AG04450 (cell line): ENCODE results near the gene USP7. TPM values are rescaled to one million over a fixed set of nuclear protein-coding genes. Genes with fewer than 3 reads are reported as not detected.
A peak's percentile ranks its signal among the peaks of the same experiment; 100 is the strongest.

Experiments
- CTCF ChIA-PET: fragments of 300-600, 350-600 bp; formaldehyde crosslinking; extraction: SDS; loops from one replicate; lab custom pipeline; 2022; ENCODE audit warnings: antibody characterized with exemption, inconsistent platforms; lab: Charles Lee
- POLR2A ChIA-PET: fragments of 350-600 bp; formaldehyde crosslinking; extraction: SDS; loops from one replicate; lab custom pipeline; 2021; ENCODE audit warnings: antibody characterized with exemption, inconsistent platforms; lab: Yijun Ruan, JAX
- DNase-seq: peaks from one replicate; pipeline ENCODE4 v3.0.0-alpha.2; 2011; ENCODE audit warnings: low read depth, low spot score
- H3K27ac ChIP-seq: one replicate; pipeline ENCODE4 v1.5.1; 2012; ENCODE audit warnings: low read depth, low read length, control low read depth
- H3K27me3 ChIP-seq: one replicate; pipeline ENCODE4 v1.6.0; 2012; ENCODE audit warnings: low read length; ENCODE audit not compliant: control insufficient read depth, insufficient read depth
- H3K4me3 ChIP-seq: 2 replicates; pipeline ENCODE4 v1.5.1; 2011; ENCODE audit warnings: mild to moderate bottlenecking, low read depth, low read length, control low read depth
- H3K9me3 ChIP-seq: 2 replicates; pipeline ENCODE4 v1.5.1; 2012; ENCODE audit warnings: low read length; ENCODE audit not compliant: control insufficient read depth, insufficient read depth
- polyA plus RNA-seq: library from polyadenylated mRNA; depleted of rRNA; stranded (reverse); fragments of >200 nt; gene quantifications from 2 replicates; pipeline ENCODE4 v1.2.3, GENCODE V29; 2011
- TF ChIP-seq, protein P1 (sequence below): IDR thresholded peaks from 2 replicates; pipeline ENCODE4 v1.5.1; 2011; ENCODE audit warnings: low read depth, low read length, control low read depth, inconsistent platforms

The USP7 gene
- polyA plus RNA-seq, 1 experiment, result 26.9 TPM

DNA sequence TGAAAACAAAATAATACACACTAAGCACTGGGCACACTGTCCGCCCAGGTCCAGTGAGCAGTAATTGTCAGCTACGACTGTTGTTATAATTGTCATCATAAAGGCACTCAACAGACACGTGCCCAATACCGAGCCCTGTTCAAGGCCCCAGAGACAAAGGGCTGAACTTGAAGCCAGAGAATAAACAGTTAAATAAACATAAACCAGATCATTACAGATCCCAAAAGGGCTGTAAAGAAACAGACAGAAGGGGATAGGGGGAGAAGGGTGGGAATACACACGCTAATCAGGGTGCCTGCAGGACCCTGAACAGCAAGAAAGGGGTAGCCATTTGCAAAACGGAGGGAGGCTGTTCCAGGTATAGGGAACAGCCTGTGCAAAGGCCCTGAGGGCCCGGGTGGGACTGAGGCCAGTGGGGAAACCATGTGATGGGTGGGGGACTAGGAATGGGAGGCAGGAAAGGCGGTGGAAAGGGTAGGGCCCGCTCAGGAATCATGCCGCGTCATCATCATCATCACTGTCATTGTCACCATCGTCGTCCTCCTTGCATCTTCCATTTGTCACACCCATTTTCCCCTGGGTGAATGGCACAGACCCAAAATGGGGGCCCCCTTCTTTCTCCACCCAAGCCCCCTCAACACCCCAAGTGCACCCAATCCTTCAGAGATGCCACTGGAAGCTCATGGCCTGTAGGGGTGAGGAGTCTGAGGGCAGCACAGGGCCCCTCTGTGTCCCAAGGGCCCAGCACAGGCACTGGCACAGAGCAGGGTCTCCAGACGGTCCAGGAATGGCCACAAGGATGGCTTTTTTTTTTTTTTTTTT lies 101.2 kb downstream of the USP7 start:
- no peak for DNase-seq

DNA sequence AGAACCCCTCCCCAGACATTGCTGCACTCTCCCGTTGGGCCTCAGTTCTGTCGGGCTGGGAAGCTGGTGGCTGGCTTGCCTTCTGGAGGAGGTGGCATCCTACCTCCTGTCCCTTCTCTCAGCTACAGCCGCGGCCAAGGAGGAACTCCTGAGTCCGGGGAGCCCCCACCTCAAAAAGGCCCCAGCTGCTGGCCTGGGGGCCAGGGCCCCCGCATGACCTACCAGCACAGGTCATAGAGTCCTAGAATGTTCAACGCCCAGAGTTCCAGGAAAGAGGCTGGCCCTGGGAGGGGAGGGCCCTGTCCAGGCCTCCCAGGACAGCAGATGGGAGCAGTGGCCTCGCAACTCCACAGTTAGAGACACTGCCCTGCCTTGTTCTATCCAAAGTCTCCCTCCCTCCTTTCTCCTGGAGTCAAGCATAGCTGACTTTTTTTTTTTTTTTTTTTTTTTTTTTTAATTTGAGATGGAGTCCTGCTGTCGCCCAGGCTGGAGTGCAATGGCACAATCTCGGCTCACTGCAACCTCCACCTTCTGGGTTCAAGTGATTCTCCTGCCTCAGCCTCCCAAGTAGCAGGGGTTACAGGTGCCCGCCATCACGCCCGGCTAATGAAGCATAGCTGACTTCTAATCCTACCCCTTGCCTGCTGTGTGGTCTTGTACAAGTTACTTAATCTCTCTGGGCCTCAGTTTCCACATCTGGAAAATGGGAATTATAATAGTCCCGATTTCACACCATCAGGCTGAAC lies 102.0 kb downstream of the USP7 start:
- TF ChIP-seq, protein P1, sequence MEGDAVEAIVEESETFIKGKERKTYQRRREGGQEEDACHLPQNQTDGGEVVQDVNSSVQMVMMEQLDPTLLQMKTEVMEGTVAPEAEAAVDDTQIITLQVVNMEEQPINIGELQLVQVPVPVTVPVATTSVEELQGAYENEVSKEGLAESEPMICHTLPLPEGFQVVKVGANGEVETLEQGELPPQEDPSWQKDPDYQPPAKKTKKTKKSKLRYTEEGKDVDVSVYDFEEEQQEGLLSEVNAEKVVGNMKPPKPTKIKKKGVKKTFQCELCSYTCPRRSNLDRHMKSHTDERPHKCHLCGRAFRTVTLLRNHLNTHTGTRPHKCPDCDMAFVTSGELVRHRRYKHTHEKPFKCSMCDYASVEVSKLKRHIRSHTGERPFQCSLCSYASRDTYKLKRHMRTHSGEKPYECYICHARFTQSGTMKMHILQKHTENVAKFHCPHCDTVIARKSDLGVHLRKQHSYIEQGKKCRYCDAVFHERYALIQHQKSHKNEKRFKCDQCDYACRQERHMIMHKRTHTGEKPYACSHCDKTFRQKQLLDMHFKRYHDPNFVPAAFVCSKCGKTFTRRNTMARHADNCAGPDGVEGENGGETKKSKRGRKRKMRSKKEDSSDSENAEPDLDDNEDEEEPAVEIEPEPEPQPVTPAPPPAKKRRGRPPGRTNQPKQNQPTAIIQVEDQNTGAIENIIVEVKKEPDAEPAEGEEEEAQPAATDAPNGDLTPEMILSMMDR, result no peak
- no peak for DNase-seq
- H3K9me3 ChIP-seq, result no peaks in the 10 kb centered on the region; the same call in 1 of the 2 replicates

More for the DNA sequence above, 101.2 kb downstream of the USP7 start:
- peak overlapping the region; percentile 11 for H3K27ac ChIP-seq
- H3K4me3 ChIP-seq, result no peak overlapping the region
- TF ChIP-seq, protein P1, result no peak
- ChIA-PET CTCF (interaction anchor here (1.0 to 2.4 kb wide), 3 partner anchors 10 to 146 kb away, joined by 5 to 6 read pairs (median 6); no protein-coding TSS in a partner anchor), POLR2A (no interaction called here)
- no peaks in the 10 kb centered on the region; the same call in 1 of the 2 replicates for H3K9me3 ChIP-seq
- H3K27me3 ChIP-seq, result no peaks in the 10 kb centered on the region

DNA sequence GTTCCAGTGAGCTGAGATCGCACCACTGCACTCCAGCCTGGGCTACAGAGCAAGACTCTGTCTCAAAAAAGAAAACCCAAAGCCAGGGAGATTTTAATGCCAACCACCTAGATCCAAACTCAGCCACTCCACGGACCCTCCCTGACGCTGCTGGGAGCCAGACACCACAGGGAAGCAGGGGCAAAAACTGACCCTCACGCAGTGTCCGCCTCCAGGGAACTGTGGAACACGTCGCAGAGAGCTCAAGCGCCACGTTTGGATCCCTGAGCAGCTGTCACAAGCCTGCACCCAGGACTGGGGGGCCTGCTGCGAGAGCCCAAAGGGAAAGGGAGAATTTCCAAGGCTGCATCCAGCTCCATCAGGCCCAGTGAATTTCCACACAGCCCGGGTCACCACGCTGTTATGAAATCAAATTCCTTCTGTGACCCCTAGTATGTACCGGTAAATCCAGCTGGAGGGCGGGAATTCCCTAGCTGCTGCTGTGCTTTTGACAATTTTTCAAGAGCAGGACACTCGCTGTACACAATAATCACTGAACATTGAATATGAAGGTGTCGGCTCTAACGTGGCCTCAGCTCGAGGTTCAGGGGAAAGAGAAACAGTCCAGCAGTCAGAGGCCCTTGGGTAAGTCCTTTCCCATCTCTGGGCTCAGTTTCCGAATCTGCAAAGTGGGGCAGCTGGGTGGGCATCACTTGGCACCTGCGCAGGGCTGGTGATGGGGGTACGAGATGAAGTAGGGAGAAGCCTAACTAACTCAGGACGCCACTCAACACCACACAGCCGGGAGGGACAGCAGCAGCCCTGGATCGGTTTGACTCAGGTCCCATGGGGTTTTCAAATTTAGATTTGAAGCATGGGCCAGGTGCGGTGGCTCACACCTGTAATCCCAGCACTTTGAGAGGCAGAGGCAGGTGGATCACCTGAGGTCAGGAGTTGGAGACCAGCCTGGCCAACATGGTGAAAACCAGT lies 103.5 kb downstream of the USP7 start:
- Histone ChIP-seq H3K4me3 (no peak overlapping the region), H3K9me3 (no peaks in the 10 kb centered on the region; the same call in 1 of the 2 replicates), H3K27ac (peak overlapping the region; percentile 65), H3K27me3 (no peaks in the 10 kb centered on the region)
- TF ChIP-seq, protein P1, result no peak
- DNase-seq, result no peak
- CTCF ChIA-PET, result interaction anchor here (0.5 to 1.0 kb wide), 3 partner anchors 20 to 1769 kb away, joined by 3 to 6 read pairs (median 3); no protein-coding TSS in a partner anchor
- POLR2A ChIA-PET, result interaction anchor here (0.9 to 1.8 kb wide), 5 partner anchors 8 to 231 kb away, joined by 3 to 21 read pairs (median 4); partner anchors contain the start of genes CARHSP1 and HAPSTR1

More for the DNA sequence above, 102.0 kb downstream of the USP7 start:
- peak overlapping the region; percentile 11 for H3K27ac ChIP-seq
- H3K27me3 ChIP-seq, result no peaks in the 10 kb centered on the region
- ChIA-PET CTCF (interaction anchor here (0.6 to 2.4 kb wide), 3 partner anchors 9 to 147 kb away, joined by 3 to 6 read pairs (median 5); no protein-coding TSS in a partner anchor), POLR2A (interaction anchor here (0.6 kb wide), 1 partner anchor 43 kb away, joined by 8 read pairs; no protein-coding TSS in a partner anchor)
- no peak overlapping the region for H3K4me3 ChIP-seq

DNA sequence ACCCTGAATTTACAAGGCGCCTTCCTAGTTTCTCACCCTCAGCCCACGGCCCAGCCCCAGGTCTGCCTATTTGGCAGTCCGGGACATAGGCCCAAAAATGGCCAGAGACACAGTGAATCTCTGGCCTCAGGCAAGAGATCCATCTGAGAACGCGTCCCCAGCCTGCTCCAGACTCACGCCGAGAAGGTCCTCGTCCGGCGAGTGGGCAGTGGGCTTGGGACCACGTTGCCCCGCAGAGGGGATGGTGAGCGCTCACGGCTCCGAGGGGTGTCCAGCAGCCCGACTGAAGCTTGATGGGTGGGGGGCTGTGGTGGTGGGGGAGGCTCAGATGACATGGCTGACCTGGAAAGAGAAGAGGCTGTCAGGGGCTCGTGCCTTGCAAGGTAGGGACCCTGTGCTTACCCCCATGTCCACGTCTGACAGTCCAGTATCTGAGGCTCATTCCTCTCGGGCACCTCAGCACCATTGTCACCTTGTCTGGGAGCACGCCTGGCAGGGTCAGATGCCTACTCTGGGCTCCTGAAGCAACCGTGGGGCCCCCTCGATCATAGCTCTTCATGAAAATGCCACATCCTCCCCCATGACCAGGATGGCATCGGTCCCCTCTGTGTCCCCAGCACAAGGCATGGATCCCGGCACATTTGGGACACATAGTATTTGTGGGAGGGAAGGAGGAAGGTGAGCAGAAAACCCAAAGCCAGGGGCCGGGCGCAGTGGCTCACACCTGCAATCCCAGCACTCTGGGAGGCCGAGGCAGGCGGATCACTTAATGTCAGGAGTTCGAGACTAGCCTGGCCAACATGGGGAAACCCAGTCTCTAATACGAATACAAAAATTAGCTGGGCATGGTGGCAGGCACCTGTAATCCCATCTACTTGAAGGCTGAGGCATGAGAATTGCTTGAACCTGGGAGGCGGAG lies 104.5 kb downstream of the USP7 start:
- TF ChIP-seq, protein P1, result no peak
- CTCF ChIA-PET, result interaction anchor here (0.5 to 1.0 kb wide), 2 partner anchors 21 to 1770 kb away, joined by 3 to 6 read pairs; no protein-coding TSS in a partner anchor
- no peaks in the 10 kb centered on the region for H3K27me3 ChIP-seq
- H3K27ac ChIP-seq, result peak overlapping the region; percentile 65
- POLR2A ChIA-PET, result interaction anchor here (0.9 to 1.8 kb wide), 6 partner anchors 9 to 232 kb away, joined by 3 to 21 read pairs (median 4); partner anchors contain the start of genes CARHSP1 and HAPSTR1
- H3K9me3 ChIP-seq, result no peaks in the 10 kb centered on the region; the same call in 1 of the 2 replicates
- no peak for DNase-seq
- H3K4me3 ChIP-seq, result no peak overlapping the region
